GM12864 (cell line): Measurements from ENCODE around the gene DENND6B.

Experiments used
- DNase-seq: peaks from one replicate; pipeline ENCODE4 v3.0.0-alpha.2; 2011; ENCODE audit warnings: low read depth
- H3K4me3 ChIP-seq: 2 replicates; pipeline ENCODE4 v1.5.1; 2011; ENCODE audit warnings: mild to moderate bottlenecking, low read depth, low read length, control low read depth
- CTCF ChIP-seq: IDR thresholded peaks from 2 replicates; pipeline ENCODE4 v1.5.1; 2011; ENCODE audit warnings: low read depth, mild to moderate bottlenecking, moderate library complexity, low read length, control low read depth, inconsistent platforms; ENCODE audit errors: missing control alignments

Gene DENND6B

GRCh38 chr22:50317674-50318073 is 9.1 kb downstream of the DENND6B start:
- DNase-seq = no peak
- TF ChIP-seq CTCF = no peak
- H3K4me3 ChIP-seq = no peak overlapping the region

- no peak overlapping the region for H3K4me3 ChIP-seq
- TF ChIP-seq CTCF = no peak
- DNase-seq = no peak
Observed at GRCh38 chr22:50317178-50317577, 9.6 kb downstream of the DENND6B start.

- no peak for TF ChIP-seq CTCF
- no peak for DNase-seq
- no peak overlapping the region for H3K4me3 ChIP-seq
Observed at GRCh38 chr22:50316114-50317065, 10.4 kb downstream of the DENND6B start.

GRCh38 chr22:50315289-50316113 is 11.3 kb downstream of the DENND6B start:
- no peak for DNase-seq
- peak overlapping the region; percentile 72 for H3K4me3 ChIP-seq
- TF ChIP-seq CTCF = no peak

- peak; percentile 78 for DNase-seq
- no peak for TF ChIP-seq CTCF
- peak overlapping the region; percentile 72 for H3K4me3 ChIP-seq
Observed at GRCh38 chr22:50314455-50315288, 12.1 kb downstream of the DENND6B start.

- TF ChIP-seq CTCF = no peak
- peak overlapping the region; percentile 72 for H3K4me3 ChIP-seq
- DNase-seq = no peak
Observed at GRCh38 chr22:50314081-50314454, 12.7 kb downstream of the DENND6B start.
